HS-27A (cell line): ENCODE measurements around the gene IKZF4.
A peak's percentile ranks its signal among the peaks of the same experiment; 100 is the strongest.
"Not testable (repeated sequence)": the region's sequence is repeated elsewhere in the genome, so short reads cannot be mapped to it uniquely, and the experiment has no call there.

Experiments used
- DNase-seq: peaks from one replicate; pipeline ENCODE4 v3.0.0-alpha.2; 2012; ENCODE audit warnings: low read depth, missing footprints

The IKZF4 gene

DNA sequence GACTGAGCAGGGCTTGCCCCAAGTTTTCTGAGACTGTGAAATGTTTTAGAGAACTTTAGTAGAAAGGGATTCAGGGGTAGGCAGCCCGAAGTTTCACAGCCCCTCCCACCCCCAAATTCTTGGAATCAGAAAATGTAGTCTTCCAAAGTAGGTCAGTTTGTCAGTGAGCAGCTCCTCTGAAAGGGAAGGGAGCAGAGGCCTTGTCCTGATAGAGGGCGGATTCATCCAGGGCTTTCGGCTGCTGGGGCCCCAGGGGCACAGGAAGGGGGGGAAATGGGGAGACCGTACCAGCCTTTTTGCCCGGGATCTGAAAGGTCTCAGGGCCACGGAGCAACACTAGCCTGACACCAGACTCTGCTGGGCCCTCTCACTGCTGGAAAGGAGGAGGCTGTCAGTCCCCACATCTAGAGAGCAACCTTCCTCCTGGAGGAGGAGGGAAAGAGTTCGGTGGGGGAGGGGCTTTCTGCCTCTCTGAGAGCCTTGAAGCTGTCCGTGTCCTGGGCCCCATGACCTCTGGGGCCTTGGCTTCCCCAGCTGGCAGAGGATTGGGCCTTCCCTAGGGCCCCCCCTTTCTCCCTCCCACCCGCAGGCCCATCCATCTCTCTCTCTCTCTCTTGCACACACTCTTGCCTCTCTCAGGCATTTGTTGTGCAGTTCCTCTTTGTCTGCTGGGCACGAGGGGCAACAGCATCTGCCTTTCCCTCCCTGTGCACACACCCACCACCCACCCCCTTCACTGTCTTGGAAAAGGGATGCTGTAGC lies at the start of gene IKZF4:
IKZF4 (plus strand) TSS at position 621 of the 762 bp plus-strand sequence. CDS start 451 bp downstream, outside the sequence.
- DNase-seq, result no peak

DNA sequence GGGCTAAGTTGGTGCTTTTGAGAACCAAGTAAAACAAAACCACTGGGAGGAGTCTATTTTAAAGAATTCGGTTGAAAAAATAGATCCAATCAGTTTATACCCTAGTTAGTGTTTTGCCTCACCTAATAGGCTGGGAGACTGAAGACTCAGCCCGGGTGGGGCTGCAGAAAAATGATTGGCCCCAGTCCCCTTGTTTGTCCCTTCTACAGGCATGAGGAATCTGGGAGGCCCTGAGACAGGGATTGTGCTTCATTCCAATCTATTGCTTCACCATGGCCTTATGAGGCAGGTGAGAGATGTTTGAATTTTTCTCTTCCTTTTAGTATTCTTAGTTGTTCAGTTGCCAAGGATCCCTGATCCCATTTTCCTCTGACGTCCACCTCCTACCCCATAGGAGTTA lies 48.8 kb upstream of the IKZF4 start:
- DNase-seq, result peak; percentile 78

DNA sequence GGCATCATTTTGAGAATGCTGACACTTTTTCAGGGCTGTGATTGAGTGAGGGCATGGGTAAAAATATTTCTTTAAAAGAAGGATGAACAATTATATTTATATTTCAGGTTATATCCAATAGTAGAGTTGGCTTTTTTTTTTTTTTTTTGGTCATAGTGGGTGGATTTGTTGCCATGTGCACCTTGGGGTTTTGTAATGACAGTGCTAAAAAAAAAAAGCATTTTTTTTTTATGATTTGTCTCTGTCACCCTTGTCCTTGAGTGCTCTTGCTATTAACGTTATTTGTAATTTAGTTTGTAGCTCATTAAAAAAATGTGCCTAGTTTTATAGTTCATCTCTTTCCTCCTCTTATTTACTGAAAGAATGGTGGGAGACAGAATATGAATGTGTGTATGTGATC lies 48.4 kb upstream of the IKZF4 start:
- no peak for DNase-seq

DNA sequence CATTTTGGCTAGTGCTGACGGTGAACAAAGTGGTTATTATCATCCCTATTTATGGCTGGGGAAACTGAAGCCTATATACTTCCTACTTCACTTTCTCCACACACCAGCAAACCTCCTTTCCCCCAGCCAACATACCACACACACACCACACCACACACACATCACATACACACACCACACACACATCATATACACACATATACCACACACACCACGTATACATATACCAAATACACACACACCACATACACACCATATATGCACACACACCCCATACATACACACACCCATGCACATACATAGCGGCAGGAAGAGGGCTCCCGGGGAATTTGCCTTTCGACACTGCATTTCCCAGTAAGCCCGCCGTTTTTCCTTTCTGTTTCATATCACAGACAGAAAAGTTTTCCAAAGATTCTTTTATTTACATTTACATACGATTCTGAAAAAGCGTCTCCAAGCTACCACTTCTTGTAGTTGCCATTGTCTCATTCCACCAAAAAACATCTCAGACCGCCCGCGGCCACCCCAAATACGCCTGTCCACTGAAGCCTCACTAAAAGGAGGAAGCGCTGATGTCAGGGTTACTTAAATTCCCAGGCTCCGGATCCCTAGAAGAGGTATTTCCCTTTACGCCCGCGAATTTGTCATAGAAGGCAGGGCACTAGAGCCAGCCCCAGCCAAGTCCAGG lies 47.8 kb upstream of the IKZF4 start:
- DNase-seq, result no peak

DNA sequence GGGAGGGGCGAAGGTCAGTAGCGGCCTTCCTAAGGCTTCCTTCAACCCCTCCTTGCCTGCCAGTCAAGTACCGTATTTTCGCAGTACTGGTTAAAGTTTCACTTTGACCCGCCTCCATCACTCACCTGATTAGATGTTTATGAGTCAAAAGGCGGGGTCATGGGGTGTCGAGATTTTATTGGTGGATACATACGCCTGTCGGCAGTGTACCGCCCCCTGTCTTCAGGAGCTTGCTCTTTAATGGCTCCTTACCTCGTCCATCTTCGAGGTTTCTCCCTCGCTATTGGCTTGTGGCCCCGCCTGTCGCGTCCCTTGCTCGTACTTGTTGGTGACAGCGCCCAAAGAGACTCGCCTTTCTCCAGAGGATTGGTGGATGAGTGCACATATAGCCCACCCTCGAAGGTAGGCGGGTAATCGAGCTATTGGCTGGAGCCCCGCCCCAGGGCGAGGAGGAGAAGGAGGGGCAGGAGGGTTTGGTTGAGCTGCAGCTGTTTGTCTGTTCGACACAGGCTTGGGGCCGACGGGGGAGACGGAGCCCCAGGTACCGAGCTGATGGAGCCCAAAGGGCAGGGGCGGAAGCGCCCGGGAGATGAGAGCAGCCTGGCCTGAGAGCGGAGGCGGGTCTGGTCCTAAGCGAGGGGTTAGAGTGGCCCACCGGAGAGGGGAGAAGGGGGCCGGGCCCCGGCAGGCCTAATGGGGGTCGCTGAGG lies 47.1 kb upstream of the IKZF4 start, which contains the start of gene RAB5B:
RAB5B (plus strand) TSS at position 480 of the 709 bp plus-strand sequence. CDS start 12,883 bp downstream, outside the sequence.
- DNase-seq, result peak; percentile 99

DNA sequence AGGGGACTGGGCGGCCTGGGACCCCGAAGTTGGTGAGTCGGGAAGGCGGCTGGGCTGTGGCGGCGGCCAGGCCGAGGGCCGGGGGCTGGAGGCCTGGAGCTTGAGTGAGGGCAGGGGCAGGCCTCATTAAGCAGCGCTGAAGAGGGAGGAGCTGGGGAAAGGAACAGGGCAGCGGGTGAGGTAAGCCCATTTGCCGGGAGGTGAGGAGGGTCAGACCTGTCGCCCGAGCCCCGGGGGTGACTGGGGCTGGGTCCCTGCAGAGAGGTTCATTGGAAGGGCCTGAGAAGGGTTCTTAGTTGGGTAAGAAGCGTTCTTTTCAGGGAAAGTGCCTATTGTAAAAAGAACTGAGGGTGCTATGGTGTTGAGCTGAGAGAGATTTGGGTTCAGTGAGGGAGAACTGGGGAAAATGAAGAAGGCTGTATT lies 46.5 kb upstream of the IKZF4 start:
- no peak for DNase-seq

DNA sequence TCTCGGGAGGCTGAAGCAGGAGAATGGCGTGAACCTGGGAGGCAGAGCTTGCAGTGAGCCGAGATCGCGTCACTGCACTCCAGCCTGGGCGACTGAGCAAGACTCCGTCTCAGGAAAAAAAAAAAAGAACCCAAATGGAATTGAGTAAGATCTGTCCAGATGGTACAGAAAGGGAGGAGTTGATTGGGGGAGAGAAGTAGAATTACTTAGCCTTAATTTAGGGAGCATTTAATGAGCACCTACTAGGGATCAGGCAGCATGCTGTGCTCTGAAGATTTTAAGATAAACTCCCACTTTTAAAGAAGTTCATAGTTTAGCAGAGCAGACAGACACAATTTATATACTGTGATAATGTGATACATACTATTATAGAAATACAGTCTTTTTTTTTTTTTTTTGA lies 42.5 kb upstream of the IKZF4 start:
- no peak for DNase-seq

DNA sequence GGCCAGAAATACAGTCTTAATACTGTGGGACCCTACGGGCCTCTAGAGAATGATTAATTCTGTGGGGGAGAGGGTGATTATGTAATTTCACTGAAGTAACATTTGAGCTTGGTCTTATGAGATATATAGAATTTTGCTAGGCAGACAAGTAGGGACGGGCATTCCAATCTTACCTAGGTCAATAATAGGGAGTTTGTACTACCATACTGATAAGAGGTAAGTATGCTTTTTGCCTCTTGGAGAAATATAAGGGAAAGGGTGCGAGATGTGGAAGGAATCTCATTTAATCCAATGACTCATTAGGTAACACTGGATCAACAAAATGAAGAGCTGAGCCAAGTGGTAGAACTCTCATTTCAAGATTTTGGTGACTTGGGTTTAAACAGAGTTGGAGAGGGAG lies 41.8 kb upstream of the IKZF4 start:
- no peak for DNase-seq

DNA sequence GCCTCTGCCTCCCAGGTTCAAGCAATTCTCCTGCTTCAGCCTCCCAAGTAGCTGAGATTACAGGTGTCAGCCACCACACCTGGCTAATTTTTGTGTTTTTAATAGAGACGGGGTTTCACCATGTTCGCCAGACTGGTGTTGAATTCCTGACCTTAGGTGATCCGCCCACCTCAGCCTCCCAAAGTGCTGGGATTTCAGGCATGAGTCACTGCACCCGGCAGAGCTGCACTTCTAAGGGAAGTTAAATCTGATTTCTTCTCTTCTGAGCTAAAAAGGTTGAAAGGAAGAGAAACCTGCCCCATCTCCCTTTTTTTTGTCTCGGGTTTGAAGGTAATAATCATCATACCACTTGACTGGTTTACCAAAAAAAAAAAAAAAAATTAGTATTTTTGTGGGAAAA lies 39.0 kb upstream of the IKZF4 start:
- not testable (repeated sequence) for DNase-seq

DNA sequence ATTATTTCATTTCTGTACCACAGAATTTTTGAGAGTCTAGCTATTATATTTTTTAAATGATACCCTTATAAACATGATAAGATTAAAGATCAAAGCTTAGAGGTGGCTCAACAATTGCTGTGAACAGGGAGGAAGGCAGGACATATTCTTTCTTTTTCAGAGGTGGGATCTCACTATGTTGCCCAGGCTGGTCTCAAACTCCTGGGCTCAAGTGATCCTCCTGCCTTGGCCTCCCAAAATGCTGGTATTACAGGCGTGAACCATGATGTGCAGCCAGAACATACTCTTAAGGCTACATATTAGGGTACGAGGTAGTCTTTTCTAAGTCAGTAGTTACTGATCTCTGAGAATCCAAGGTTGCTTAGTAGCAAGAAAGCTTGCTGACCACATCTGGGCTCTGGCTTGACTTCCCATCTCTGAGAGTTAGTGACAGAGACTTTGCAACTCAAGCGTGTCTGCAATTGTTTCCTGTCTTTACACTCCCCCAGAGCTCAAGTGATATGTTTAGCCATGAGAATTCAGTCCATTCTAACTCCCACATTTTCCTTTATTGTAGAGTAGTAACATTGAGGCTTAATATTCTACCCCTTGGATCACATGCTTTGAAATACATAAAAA lies 38.4 kb upstream of the IKZF4 start:
- DNase-seq, result no peak

DNA sequence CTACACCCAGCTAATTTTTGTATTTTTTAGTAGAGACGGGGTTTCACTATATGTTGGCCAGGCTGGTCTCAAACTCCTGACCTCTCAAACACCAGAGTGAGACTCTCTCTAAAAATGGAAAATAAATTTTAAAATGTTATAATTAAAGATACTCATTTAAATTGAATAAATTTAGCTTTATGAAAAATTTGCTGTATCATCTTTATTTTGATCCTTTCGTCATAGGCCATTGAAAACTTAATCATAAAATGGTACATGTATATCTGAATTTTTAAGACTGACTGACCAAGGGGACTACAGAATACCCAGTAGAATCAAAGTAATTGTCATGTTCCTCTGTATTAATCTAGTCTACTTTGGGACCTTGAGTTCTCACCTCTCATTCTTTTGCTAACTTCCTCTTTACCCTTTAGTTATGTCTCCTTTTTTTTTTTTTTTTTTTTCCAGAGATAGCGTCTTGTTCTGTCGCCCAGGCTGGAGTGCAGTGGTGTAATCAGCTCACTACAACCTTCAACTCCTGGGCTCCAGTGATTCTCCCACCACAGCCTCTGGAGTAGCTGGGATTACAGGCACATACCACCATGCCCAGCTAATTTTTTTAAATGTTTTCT lies 37.5 kb upstream of the IKZF4 start:
- DNase-seq, result no peak

DNA sequence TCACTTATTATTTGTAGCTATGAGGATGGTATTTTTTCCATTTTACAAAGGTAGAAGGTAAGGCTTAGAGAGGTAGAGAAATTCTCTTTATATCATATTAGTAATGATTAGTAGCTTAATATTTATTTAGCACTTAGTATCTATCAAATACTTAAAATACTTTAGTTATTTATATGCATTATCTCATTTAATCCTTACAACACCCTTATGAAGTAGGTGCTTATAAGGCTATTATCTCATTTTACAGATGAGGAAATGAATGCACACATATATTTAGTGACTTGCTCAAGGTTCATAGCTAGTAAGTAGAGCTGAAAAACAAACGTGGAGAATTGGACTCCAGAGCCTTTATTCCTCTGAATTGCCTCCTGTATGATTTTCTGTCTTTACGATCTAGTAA lies 36.0 kb upstream of the IKZF4 start:
- DNase-seq, result no peak

DNA sequence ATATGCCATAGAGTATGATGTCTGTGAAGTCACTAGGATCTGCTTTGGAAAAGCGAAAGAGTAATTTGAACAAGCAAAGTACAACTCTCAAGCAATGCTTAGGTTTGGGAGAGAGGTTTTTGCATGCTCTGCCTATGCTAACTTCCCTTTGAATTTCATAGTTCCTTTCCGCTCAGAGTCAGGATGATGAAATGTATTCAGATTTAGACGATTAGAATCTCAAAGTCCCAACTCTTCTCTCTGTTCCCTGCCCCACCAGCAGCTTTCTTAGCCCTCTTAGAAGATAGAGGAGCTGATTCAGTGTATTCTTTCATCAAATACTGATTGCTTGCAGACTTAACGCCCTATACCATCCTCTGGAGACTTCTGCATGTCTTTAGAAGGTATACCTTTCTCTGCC lies 35.5 kb upstream of the IKZF4 start:
- no peak for DNase-seq

DNA sequence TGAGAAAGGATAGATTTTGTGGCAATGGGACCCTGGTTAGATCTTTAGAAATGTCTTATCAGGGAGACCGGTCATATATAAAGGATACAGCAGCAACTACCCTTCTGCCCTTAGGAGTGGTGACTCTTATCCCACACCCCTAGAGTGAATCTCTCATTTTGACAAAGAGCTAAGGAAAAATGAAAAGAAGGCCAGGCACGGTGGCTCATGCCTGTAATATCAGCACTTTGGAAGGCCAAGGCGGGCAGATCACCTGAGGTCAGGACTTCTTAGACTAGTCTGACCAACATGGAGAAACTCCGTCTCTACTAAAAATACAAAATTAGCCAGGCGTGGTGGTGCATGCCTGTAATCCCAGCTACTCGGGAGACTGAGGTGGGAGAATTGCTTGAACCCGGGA lies 34.9 kb upstream of the IKZF4 start:
- DNase-seq, result not testable (repeated sequence)

DNA sequence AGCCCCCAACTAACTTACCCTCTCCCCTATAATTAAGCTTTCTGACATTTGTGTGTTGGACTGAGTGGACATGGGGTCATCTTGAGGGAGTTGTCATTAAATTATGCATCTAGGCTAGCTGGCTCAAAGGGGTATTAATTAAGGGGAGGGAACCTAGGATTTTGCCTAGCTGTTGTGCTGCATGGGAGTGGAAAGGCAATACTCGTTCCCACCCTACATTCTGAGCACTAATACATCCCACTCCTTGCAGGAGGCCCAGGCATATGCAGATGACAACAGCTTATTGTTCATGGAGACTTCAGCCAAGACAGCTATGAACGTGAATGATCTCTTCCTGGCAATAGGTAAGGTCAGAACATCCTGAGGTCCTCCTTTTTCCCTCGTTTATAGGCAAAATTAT lies 29.7 kb upstream of the IKZF4 start:
- no peak for DNase-seq

DNA sequence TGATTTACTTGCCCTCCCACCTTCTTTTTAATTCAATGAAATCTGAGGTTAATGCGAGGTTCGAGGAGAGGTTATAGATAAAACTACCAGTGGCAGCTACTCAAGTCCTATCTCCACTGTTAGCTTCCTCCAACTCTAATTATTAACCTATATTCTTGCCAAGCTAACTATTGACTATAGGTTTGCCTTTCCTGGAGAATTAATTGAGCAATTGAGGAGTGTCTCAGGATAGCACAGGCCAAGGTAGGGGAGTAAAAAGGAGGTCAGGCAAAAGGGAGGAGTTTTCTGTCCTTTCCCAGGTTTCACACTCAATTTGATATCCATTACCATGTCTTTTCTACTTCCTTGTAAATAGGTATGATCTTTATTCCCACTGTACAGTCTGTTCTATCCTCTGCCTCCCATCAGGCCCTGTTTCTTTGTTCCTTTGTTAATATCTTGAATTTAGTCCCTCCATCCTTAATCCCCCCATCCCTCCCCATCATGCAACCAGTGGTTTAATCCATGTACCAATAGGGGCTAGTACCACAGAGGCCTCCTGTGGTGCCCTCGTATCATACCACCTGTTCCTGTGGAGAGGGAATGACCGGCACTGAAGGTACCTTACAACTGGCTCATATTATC lies 27.5 kb upstream of the IKZF4 start:
- no peak for DNase-seq

DNA sequence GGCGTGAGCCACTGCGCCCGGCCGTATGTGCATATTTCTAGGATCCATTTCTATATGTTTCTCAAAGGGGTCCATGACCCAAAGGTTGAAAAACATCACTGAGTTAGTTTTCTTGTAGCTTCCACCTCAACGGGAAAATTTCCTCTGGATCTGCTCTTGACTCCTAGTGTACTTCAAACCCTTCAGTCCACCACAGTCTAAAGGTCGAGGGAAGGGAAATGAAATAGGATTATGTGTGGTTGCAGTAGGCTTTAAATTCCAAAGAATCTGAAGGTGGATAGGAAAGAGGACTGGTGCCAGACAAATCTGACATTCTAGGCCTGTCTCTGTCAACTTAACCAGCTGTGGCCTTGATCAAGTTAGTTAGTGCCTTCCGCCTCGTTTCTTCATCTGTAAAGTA lies 25.5 kb upstream of the IKZF4 start:
- DNase-seq, result no peak

DNA sequence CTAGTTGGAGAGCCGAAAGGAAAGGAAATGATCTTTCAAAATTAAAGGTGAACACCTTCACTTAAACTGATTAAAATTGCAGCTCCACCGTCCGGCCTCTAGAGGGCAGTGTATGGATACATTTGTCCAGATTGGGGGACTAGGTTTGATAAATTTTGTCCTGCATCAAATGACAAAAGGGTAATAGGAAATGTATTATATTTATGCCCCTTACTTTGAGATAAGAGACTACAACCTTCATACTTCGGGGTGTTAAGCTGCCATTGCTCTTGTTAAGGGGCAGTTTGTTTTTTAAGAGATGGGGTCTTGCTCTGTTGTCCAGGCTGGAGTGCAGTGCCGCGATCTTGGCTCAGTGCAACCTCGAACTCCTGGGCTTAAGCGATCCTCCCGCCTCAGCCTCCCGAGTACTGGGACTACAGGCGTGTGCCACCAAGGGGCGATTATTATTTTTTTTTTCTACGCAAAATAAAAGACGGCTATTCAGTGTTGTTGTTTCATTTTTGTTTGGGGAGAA lies 24.6 kb upstream of the IKZF4 start:
- DNase-seq, result no peak

DNA sequence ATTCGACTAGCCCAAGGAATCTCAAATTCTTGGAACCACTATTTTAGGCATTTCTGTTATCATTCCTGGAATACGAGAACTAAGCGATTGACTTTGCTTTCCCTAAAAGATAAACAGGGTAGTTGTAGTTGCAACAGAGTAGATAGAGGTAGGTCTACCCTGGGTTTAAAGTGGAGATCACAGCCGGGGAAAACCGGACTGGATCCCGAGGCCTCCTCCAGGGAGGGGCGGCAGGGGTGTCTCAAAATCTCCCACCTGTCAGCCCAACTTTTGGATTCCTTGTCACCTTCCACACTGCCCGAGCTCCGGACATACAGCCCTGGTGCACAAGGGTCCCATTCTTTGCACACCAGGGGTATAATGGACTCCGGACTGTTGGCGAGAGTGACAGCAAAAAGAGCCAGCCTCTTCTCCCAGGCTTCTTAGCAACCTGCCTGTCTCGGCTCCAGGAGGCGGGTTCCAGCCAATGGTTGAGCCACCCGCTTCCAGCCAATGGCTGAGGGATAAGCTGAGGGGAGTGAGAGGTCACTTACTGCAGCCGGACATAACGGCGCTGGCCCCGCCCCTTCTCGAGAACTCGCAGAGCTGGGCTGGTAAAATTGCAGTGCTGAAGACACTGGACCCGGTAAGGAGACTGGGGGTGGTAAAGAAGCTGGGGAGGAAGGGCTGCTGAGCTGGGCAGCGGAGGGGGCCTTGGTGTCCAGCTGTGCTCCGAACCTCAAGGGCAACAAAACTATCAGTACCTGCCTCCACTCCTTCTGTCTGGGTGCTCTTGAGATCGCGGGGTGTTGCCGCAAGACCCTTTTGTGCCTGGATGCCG lies 23.9 kb upstream of the IKZF4 start, which contains the start of gene SUOX:
SUOX (plus strand) TSS at position 562 of the 820 bp plus-strand sequence. CDS start 4,946 bp downstream, outside the sequence.
- peak; percentile 79 for DNase-seq

DNA sequence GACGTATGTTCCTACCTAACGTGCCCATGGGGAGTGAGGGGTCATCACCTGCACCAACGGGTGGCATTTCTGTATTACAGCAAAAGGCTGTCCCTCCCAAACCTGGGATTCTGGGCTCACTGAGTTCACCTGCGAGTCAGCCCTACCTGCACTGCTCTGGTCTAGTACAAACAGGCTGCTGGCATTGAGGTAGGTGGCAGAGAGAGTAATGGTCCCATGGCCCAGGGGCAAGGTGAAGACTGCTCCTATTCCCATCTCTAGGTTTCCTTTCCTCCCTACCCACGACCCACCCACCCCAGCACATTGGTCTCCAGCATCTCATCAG lies 23.3 kb upstream of the IKZF4 start:
- DNase-seq, result no peak
